Smooth muscle cell (in vitro differentiated cells): ENCODE results near the gene OR52E4. TPM values are rescaled to one million over a fixed set of nuclear protein-coding genes. Genes with fewer than 3 reads are reported as not detected.

Experiments
- DNase-seq: peaks from one replicate; lab custom pipeline; 2025; ENCODE audit not compliant: unreplicated experiment; lab: John Stamatoyannopoulos, UW
- H2AFZ ChIP-seq: fragments of 200-600 bp; sonication (generic); 2 replicates; pipeline ENCODE4 v1.6.0; 2016; ENCODE audit warnings: antibody characterized with exemption, low read depth, mild to moderate bottlenecking
- H3F3A ChIP-seq: fragments of 200-600 bp; sonication (generic); 2 replicates; pipeline ENCODE4 v1.6.0; 2017; ENCODE audit warnings: antibody characterized with exemption, low read depth
- H3K27ac ChIP-seq: fragments of 200-600 bp; sonication (generic); 2 replicates; pipeline ENCODE4 v1.5.1; 2016; ENCODE audit warnings: low read depth, mild to moderate bottlenecking
- H3K27me3 ChIP-seq: fragments of 200-600 bp; sonication (generic); 2 replicates; pipeline ENCODE4 v1.6.1; 2016; ENCODE audit warnings: low read depth, mild to moderate bottlenecking
- H3K36me3 ChIP-seq: fragments of 200-600 bp; sonication (generic); 2 replicates; pipeline ENCODE4 v1.5.1; 2016; ENCODE audit warnings: low read depth
- H3K4me1 ChIP-seq: fragments of 200-600 bp; sonication (generic); 2 replicates; pipeline ENCODE4 v1.5.1; 2016; ENCODE audit warnings: low read depth
- H3K4me2 ChIP-seq: fragments of 200-600 bp; sonication (generic); 2 replicates; pipeline ENCODE4 v1.6.0; 2016; ENCODE audit warnings: mild to moderate bottlenecking
- H3K4me3 ChIP-seq: fragments of 200-600 bp; sonication (generic); 2 replicates; pipeline ENCODE4 v1.5.1; 2016; ENCODE audit warnings: mild to moderate bottlenecking
- H3K79me2 ChIP-seq: fragments of 200-600 bp; sonication (generic); 2 replicates; pipeline ENCODE4 v1.6.0; 2016; ENCODE audit warnings: low read depth, mild to moderate bottlenecking
- H3K9ac ChIP-seq: fragments of 200-600 bp; sonication (generic); 2 replicates; pipeline ENCODE4 v1.6.0; 2016; ENCODE audit warnings: low read depth
- H3K9me3 ChIP-seq: fragments of 200-600 bp; sonication (generic); replicated peaks from 2 replicates; pipeline ENCODE4 v1.5.1; 2016; ENCODE audit warnings: low read depth
- H4K20me1 ChIP-seq: fragments of 200-600 bp; sonication (generic); 2 replicates; pipeline ENCODE4 v1.6.0; 2016; ENCODE audit warnings: low read depth
- CTCF ChIP-seq: fragments of 200-600 bp; sonication (generic); IDR thresholded peaks from 2 replicates; pipeline ENCODE4 v1.5.1; 2017; ENCODE audit warnings: borderline replicate concordance, mild to moderate bottlenecking, antibody characterized with exemption; ENCODE audit not compliant: insufficient read depth, poor library complexity, severe bottlenecking
- WGBS: methylation state at CpG from one replicate; pipeline ENCODE4 v1.1.7; 2016; ENCODE audit warnings: low lambda C conversion rate; 5-methylcytosine and 5-hydroxymethylcytosine counted together
- polyA plus RNA-seq: library from polyadenylated mRNA; unstranded; fragments of >200 nt; fragmentation: Nextera tagmentation; extraction: Ambion mirVana; gene quantifications from 2 replicates; pipeline ENCODE4 v1.2.1, GENCODE V29; 2016
- total RNA-seq: library from RNA; depleted of rRNA; stranded (reverse); fragments of >200 nt; gene quantifications from 2 replicates; pipeline ENCODE4 v1.2.3, GENCODE V29; 2014

Gene OR52E4
- total and polyA plus RNA-seq, 2 experiments from 2014 or later, result not detected

DNA sequence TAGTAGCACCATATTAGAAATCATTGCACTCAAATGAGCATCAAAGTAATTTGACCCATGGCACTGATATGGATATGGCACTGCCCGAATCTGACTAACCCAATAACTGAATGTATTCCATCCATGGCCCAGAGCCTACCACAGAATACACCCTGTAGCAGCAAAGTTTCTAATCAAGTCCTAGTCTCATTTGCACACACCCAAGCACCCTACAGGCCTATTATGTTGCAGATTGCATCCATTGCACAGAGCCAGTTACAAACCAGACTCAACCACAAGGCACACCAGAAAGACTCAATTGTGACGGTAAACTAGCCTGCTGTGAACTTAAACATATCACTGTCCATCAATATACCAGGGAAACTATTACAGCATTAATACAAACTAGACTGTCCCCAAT, 19.1 kb downstream of the OR52E4 start:
- no peak overlapping the region for H3K27ac ChIP-seq
- H3K4me1 ChIP-seq, result no peaks in the 10 kb centered on the region
- no peaks in the 10 kb centered on the region for H3K79me2 ChIP-seq
- no peaks in the 10 kb centered on the region for H3K36me3 ChIP-seq
- WGBS, result 93% methylated on average over 2 of the region's 2 CpGs
- DNase-seq, result no peak
- H3F3A ChIP-seq, result no peaks in the 10 kb centered on the region
- no peaks in the 10 kb centered on the region for H3K27me3 ChIP-seq
- no peak overlapping the region for H3K4me3 ChIP-seq
- no peak for TF ChIP-seq CTCF
- no peak overlapping the region for H3K9ac ChIP-seq
- H3K4me2 ChIP-seq, result no peak overlapping the region
- H3K9me3 ChIP-seq, result no peaks in the 10 kb centered on the region
- H4K20me1 ChIP-seq, result no peaks in the 10 kb centered on the region
- no peak overlapping the region for H2AFZ ChIP-seq

GRCh38 chr11:5910540-5910939, 30.1 kb downstream of the OR52E4 start:
- no peak for TF ChIP-seq CTCF
- Histone ChIP-seq H3K79me2 (no peaks in the 10 kb centered on the region), H3K4me3 (no peak overlapping the region), H2AFZ (no peak overlapping the region), H3K27me3 (no peaks in the 10 kb centered on the region), H4K20me1 (no peaks in the 10 kb centered on the region), H3K9me3 (no peaks in the 10 kb centered on the region), H3K36me3 (no peaks in the 10 kb centered on the region), H3K27ac (no peak overlapping the region), H3K4me1 (no peaks in the 10 kb centered on the region), H3F3A (no peaks in the 10 kb centered on the region), H3K4me2 (no peak overlapping the region), H3K9ac (no peak overlapping the region)
- 88% methylated on average over 2 of the region's 2 CpGs for WGBS
- DNase-seq, result no peak

DNA sequence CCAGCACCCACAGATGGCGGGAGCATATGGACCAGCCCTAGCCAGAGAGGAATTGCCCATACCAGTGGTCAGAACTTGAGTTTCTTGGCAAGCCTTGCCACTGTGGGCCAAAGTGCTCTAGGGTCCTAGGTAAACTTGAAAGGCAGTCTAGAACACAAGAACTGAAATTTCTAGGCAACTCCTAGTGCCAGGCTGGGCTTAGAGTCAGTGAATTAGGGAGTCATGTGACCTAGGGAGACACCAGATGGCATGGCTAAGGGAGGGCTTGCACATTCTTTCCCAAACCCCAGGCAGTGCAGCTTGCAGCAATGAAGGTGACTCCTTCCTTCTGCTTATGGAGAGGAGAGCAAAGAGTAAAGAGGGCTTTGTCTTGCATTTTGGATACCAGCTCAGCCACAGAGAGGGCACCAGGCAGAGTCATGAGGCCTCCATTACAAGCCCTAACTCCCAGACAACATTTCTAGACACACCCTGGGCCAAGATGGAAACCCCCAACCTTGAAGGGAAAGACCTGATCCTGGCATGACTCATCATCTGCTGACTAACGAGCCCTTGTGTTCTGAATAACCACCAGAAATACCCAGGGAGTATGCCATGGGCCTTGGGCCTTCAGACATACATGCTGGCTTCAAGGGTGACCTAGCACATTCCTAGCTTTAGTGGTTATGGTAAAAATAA, 42.5 kb downstream of the OR52E4 start:
- Histone ChIP-seq H3K79me2 (no peaks in the 10 kb centered on the region), H3K36me3 (no peaks in the 10 kb centered on the region), H3K4me1 (no peaks in the 10 kb centered on the region), H3K27me3 (no peaks in the 10 kb centered on the region), H3K4me2 (no peak overlapping the region), H3K9ac (no peak overlapping the region), H3K27ac (no peak overlapping the region), H4K20me1 (no peaks in the 10 kb centered on the region), H3K9me3 (no peaks in the 10 kb centered on the region), H3F3A (no peaks in the 10 kb centered on the region), H2AFZ (no peak overlapping the region), H3K4me3 (no peak overlapping the region)
- WGBS, result 69% methylated on average over 2 of the region's 2 CpGs
- no peak for DNase-seq
- TF ChIP-seq CTCF, result no peak

GRCh38 chr11:5923427-5923776, 43.0 kb downstream of the OR52E4 start:
- Histone ChIP-seq H3K27me3 (no peaks in the 10 kb centered on the region), H3K4me1 (no peaks in the 10 kb centered on the region), H3F3A (no peaks in the 10 kb centered on the region), H3K9ac (no peak overlapping the region), H3K4me3 (no peak overlapping the region), H2AFZ (no peak overlapping the region), H3K79me2 (no peaks in the 10 kb centered on the region), H4K20me1 (no peaks in the 10 kb centered on the region), H3K27ac (peak overlapping the region; percentile 19), H3K9me3 (no peaks in the 10 kb centered on the region), H3K36me3 (no peaks in the 10 kb centered on the region), H3K4me2 (no peak overlapping the region)
- DNase-seq, result no peak
- TF ChIP-seq CTCF, result no peak
